T-helper 1 cell treated with Interleukin-12 subunit alpha and Interleukin-12 subunit beta and Interleukin-4 antibody, amounts not matched to agents 30 μg/mL and 1 μg/mL, for 36 hours (primary cell): ENCODE data around the gene MIF.
"Not testable (repeated sequence)": the region's sequence is repeated elsewhere in the genome, so short reads cannot be mapped to it uniquely, and the experiment has no call there.

Source experiments
- H3K27ac Mint-ChIP-seq: one replicate; pipeline ENCODE4 v1.8.0; 2021; ENCODE audit warnings: mild to moderate bottlenecking, mixed read lengths
- H3K27me3 Mint-ChIP-seq: one replicate; pipeline ENCODE4 v1.8.0; 2021; ENCODE audit warnings: low read depth, mixed read lengths
- H3K36me3 Mint-ChIP-seq: one replicate; pipeline ENCODE4 v1.8.0; 2021; ENCODE audit warnings: low read depth, mixed read lengths
- H3K4me1 Mint-ChIP-seq: one replicate; pipeline ENCODE4 v1.8.0; 2021; ENCODE audit warnings: low read depth, mixed read lengths
- H3K4me3 Mint-ChIP-seq: one replicate; pipeline ENCODE4 v1.8.0; 2021; ENCODE audit warnings: mild to moderate bottlenecking, moderate library complexity, mixed read lengths
- H3K9me3 Mint-ChIP-seq: one replicate; pipeline ENCODE4 v1.8.0; 2021; ENCODE audit warnings: mixed read lengths

MIF gene

DNA sequence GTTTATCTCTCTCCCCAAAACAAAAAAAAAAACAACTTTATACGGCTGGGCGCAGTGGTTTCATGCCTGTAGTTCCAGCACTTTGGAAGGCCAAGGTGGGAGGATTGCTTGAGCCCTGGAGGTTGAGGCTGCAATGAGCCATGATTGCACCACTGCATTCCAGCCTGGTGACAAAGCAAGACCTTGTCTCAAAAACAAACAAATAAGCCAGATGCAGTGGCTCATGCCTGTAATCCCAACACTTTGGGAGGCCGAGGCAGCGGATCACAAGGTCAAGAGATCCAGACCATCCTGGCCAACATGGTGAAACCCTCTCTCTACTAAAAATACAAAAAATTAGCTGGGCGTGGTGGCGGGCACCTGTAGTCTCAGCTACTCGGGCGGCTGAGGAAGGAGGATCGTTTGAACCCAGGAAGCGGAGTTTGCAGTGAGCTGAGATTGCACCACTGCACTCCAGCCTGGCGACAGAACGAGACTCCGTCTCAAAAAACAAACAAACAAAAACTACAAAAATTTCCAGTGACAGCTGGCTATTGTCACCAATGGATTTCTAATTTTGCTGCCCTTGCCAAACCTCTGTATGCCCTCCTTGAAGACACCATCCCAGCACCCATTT, 27.5 kb downstream of the MIF start:
- not testable (repeated sequence) for H3K27ac Mint-ChIP-seq, H3K4me1 Mint-ChIP-seq, H3K4me3 Mint-ChIP-seq, H3K27me3 Mint-ChIP-seq, H3K36me3 Mint-ChIP-seq
- peaks cover 13% of the 10 kb centered on the region for H3K9me3 Mint-ChIP-seq

DNA sequence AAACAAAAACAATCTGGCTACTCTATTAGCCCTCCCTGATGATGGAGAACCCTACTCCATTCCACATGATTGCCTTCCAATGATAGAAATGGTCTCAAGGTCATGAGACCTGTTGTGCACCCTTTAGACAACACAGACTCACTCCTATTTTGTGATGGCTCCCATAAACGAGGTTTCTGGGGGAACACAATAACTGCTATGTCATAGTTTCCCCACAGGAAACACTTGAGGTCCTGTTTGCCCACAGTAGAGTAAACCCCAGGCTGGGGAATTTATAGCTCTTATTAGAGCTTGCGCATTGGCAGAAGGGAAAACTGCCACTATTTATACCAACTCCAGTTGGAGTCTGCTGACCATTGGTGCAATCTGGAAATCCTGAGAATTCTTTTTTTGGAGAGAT, 28.7 kb downstream of the MIF start:
- H3K4me1 Mint-ChIP-seq: peaks cover 3% of the 10 kb centered on the region
- peaks cover 6% of the 10 kb centered on the region for H3K36me3 Mint-ChIP-seq
- peaks cover 13% of the 10 kb centered on the region for H3K9me3 Mint-ChIP-seq
- no peaks in the 10 kb centered on the region for H3K27me3 Mint-ChIP-seq
- H3K27ac Mint-ChIP-seq: no peak overlapping the region
- H3K4me3 Mint-ChIP-seq: no peak overlapping the region

DNA sequence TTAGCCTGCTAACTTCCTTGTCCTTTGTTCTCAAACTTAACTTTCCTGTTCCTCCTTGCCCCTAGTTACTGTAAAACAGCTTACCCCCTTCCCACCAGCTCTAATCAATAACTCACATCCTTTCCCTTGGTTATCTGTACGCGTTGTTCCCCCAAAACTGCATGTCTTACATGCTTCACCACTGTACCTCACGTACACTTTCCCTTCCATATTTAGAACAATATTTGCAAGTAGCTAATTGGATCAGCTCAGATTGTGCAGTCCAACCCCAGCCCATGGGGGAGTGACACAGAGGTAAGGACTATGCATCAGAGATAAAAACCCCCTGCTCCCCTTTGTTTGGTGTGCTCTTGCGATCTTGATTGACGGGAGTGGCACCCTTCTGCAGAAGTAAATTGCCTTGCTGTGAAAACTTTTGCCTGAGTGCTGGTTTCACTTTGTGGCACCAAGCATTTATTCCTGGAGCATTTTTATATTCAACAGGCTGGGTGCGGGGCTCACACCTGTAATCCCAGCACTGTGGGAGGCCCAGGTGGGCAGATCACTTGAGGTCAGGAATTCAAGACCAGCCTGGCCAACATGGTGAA, 30.9 kb downstream of the MIF start:
- no peak overlapping the region for H3K27ac Mint-ChIP-seq
- peaks cover 13% of the 10 kb centered on the region for H3K9me3 Mint-ChIP-seq
- peaks cover 4% of the 10 kb centered on the region for H3K27me3 Mint-ChIP-seq
- peaks cover 3% of the 10 kb centered on the region for H3K4me1 Mint-ChIP-seq
- H3K4me3 Mint-ChIP-seq: no peak overlapping the region
- peaks cover 6% of the 10 kb centered on the region for H3K36me3 Mint-ChIP-seq

DNA sequence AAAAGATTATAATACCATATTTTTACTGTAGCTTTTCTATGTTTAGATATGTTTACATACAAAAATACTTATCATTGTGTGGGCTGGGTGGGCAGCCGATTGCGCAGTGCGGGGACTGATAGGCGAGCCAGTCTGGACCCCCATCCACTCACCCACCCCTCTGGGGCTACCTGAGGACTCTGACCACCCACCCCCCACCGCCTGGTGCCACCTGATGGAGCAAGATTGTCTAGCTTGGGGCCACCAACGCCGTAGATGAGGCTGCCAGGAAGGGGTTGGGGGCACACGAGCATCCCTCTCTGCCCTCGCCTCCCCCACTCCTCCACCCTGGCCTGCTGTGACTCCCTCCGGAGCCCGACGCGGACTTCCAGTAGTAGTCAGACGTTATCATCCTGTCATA, 32.4 kb downstream of the MIF start:
- Mint-ChIP-seq H3K36me3 (peaks cover 10% of the 10 kb centered on the region), H3K27ac (no peak overlapping the region), H3K27me3 (peaks cover 9% of the 10 kb centered on the region), H3K4me1 (peaks cover 3% of the 10 kb centered on the region), H3K4me3 (no peak overlapping the region), H3K9me3 (peaks cover 17% of the 10 kb centered on the region)

DNA sequence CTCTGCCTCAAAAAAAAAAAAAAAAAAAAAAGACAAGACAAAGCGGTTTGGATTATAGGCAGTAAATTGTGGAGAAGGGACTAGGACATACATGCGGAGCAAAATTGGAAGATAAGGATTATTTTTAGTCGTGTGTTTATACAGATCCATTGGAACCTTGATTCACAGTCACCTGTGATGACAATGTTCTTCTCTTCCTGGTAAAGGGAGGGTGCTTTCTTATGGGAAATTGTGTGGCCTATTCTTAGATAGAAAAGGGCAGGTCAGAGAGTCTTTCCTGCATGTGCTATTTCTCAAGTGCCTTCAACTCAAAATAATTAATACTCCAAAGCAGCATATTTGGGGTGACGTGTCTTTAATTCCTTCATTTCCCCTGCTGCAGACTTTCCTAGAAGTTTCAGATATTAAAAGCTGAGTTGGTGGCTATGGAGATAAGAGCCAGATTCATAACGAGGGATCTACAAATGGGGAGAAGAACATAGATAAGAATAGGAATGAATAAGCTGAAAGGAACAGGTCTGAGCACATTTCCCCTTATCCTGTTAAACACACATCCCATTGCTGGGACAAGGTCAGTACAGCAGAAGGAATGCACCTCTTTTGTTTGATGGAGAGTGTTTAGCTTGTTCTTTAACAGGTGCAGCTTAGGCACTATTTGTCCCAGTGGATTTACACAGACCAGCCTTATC, 44.3 kb downstream of the MIF start:
- peaks cover 4% of the 10 kb centered on the region for H3K4me1 Mint-ChIP-seq
- no peak overlapping the region for H3K27ac Mint-ChIP-seq
- H3K4me3 Mint-ChIP-seq: no peak overlapping the region
- no peaks in the 10 kb centered on the region for H3K9me3 Mint-ChIP-seq
- peaks cover 12% of the 10 kb centered on the region for H3K27me3 Mint-ChIP-seq
- H3K36me3 Mint-ChIP-seq: no peaks in the 10 kb centered on the region

DNA sequence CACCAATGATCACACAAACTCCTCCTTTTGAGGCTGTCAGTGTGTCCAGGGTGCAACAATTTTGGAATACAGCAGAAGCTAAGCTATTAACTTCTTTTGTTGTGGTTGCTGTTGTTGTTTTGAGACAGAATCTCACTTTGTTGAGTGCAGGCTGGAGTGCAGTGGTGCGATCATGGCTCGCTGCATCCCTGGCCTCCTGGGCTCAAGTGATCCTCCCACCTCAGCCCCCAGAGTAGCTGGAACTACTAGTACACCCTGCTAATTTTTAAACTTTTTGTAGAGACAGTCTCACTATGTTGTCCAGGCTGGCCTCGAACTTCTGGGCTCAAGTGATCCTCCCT, 44.8 kb downstream of the MIF start:
- Mint-ChIP-seq H3K4me3 (no peak overlapping the region), H3K27ac (no peak overlapping the region), H3K4me1 (peaks cover 4% of the 10 kb centered on the region)

DNA sequence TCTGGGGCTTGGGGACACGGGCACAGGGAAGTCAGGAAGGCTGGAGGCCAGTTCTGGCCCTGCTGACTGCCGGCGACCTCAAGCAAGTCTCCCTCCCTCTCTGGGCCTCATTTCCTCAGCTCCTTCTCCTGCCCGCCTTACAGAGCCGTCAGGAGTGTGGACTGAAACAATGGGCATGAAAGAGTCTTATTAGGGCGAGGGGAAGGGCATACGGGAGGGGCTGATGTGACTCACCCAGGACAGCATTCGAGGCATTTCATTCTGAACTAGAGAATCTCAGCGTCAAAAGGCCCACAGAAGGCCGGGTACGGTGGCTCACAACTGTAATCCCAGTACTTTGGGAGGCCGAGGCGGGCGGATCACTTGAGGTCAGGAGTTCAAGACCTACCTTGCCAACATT, 46.0 kb downstream of the MIF start:
- H3K9me3 Mint-ChIP-seq, H3K27ac Mint-ChIP-seq, H3K4me3 Mint-ChIP-seq, H3K4me1 Mint-ChIP-seq, H3K36me3 Mint-ChIP-seq: not testable (repeated sequence)
- H3K27me3 Mint-ChIP-seq: peaks cover 19% of the 10 kb centered on the region

More for the DNA sequence above, 44.8 kb downstream of the MIF start:
- no peaks in the 10 kb centered on the region for H3K9me3 Mint-ChIP-seq
- H3K36me3 Mint-ChIP-seq: no peaks in the 10 kb centered on the region
- peaks cover 13% of the 10 kb centered on the region for H3K27me3 Mint-ChIP-seq
